H9 (cell line): ENCODE data around the gene FJX1. TPM values are rescaled to one million over a fixed set of nuclear protein-coding genes. Genes with fewer than 3 reads are reported as not detected.
A peak's percentile ranks its signal among the peaks of the same experiment; 100 is the strongest.

Source experiments
- DNase-seq: peaks from one replicate; pipeline ENCODE4 v3.0.0-alpha.2; 2017
- H2AFZ ChIP-seq: one replicate; pipeline ENCODE4 v1.6.1; 2013; ENCODE audit warnings: mild to moderate bottlenecking, low read length, control low read depth, moderate library complexity
- H2AK5ac ChIP-seq: 2 replicates; pipeline ENCODE4 v1.6.1; 2013; ENCODE audit warnings: low read length, control low read depth, mixed read lengths; ENCODE audit not compliant: insufficient read length
- H2BK120ac ChIP-seq: one replicate; pipeline ENCODE4 v1.6.1; 2013; ENCODE audit warnings: low read depth, mild to moderate bottlenecking, low read length, control low read depth, inconsistent platforms; ENCODE audit not compliant: poor library complexity, severe bottlenecking
- H2BK12ac ChIP-seq: 2 replicates; pipeline ENCODE4 v1.6.1; 2013; ENCODE audit warnings: low read length, control low read depth, mixed read lengths, low read depth; ENCODE audit not compliant: insufficient read length
- H2BK15ac ChIP-seq: 2 replicates; pipeline ENCODE4 v1.6.1; 2013; ENCODE audit warnings: low read depth, low read length, control low read depth
- H2BK20ac ChIP-seq: one replicate; pipeline ENCODE4 v1.6.1; 2013; ENCODE audit warnings: low read depth, mild to moderate bottlenecking, low read length, control low read depth, inconsistent platforms; ENCODE audit not compliant: poor library complexity, severe bottlenecking
- H2BK5ac ChIP-seq: 2 replicates; pipeline ENCODE4 v1.6.1; 2013; ENCODE audit warnings: low read length, control low read depth, mixed read lengths; ENCODE audit not compliant: insufficient read length
- H3K14ac ChIP-seq: 2 replicates; pipeline ENCODE4 v1.6.1; 2013; ENCODE audit warnings: low read length, control low read depth; ENCODE audit not compliant: insufficient read depth
- H3K18ac ChIP-seq: 2 replicates; pipeline ENCODE4 v1.6.1; 2013; ENCODE audit warnings: low read depth, mild to moderate bottlenecking, mixed read lengths, low read length, control low read depth; ENCODE audit not compliant: insufficient read length
- H3K23ac ChIP-seq: 2 replicates; pipeline ENCODE4 v1.6.1; 2013; ENCODE audit warnings: low read length, control low read depth, mixed read lengths, low read depth; ENCODE audit not compliant: insufficient read length
- H3K23me2 ChIP-seq: 2 replicates; pipeline ENCODE4 v1.6.1; 2013; ENCODE audit warnings: low read depth, mild to moderate bottlenecking, mixed read lengths, low read length, control low read depth; ENCODE audit not compliant: insufficient read length, poor library complexity, severe bottlenecking
- H3K27ac ChIP-seq: 2 replicates; pipeline ENCODE4 v1.5.1; 2013; ENCODE audit warnings: low read length, control low read depth, mixed read lengths, low read depth; ENCODE audit not compliant: insufficient read length
- H3K27me3 ChIP-seq: 2 replicates; pipeline ENCODE4 v1.6.1; 2013; ENCODE audit warnings: low read length, control low read depth, inconsistent platforms; ENCODE audit not compliant: insufficient read depth
- H3K4ac ChIP-seq: 2 replicates; pipeline ENCODE4 v1.6.1; 2013; ENCODE audit warnings: low read depth, mild to moderate bottlenecking, control low read depth, inconsistent platforms, low read length, moderate library complexity
- H3K4me1 ChIP-seq: 2 replicates; pipeline ENCODE4 v1.6.1; 2013; ENCODE audit warnings: low read length, control low read depth, inconsistent platforms; ENCODE audit not compliant: insufficient read depth
- H3K4me2 ChIP-seq: 2 replicates; pipeline ENCODE4 v1.6.1; 2013; ENCODE audit warnings: low read length, control low read depth, mixed read lengths; ENCODE audit not compliant: insufficient read length, insufficient read depth
- H3K56ac ChIP-seq: 2 replicates; pipeline ENCODE4 v1.6.1; 2013; ENCODE audit warnings: low read depth, mild to moderate bottlenecking, mixed read lengths, low read length, control low read depth; ENCODE audit not compliant: insufficient read length
- H3K79me1 ChIP-seq: 2 replicates; pipeline ENCODE4 v1.6.1; 2013; ENCODE audit warnings: low read depth, mild to moderate bottlenecking, moderate library complexity, low read length, control low read depth, inconsistent platforms; ENCODE audit not compliant: insufficient read depth, poor library complexity, severe bottlenecking
- H3K79me2 ChIP-seq: 2 replicates; pipeline ENCODE4 v1.6.1; 2013; ENCODE audit warnings: low read length, control low read depth, inconsistent platforms; ENCODE audit not compliant: insufficient read depth
- H3K9ac ChIP-seq: 2 replicates; pipeline ENCODE4 v1.6.1; 2013; ENCODE audit warnings: low read length, control low read depth, mixed read lengths; ENCODE audit not compliant: insufficient read length; ENCODE audit errors: extremely low read depth
- H3K9me3 ChIP-seq: one replicate; pipeline ENCODE4 v1.6.1; 2013; ENCODE audit warnings: low read depth, low read length, inconsistent platforms; ENCODE audit not compliant: control insufficient read depth
- H3T11ph ChIP-seq: one replicate; pipeline ENCODE4 v1.6.1; 2013; ENCODE audit warnings: mild to moderate bottlenecking, low read length, control low read depth, inconsistent platforms
- H4K20me1 ChIP-seq: one replicate; pipeline ENCODE4 v1.6.1; 2013; ENCODE audit not compliant: control insufficient read depth, insufficient read length, insufficient read depth
- H4K5ac ChIP-seq: 2 replicates; pipeline ENCODE4 v1.6.1; 2013; ENCODE audit warnings: low read depth, mild to moderate bottlenecking, mixed read lengths, low read length, control low read depth; ENCODE audit not compliant: insufficient read length
- H4K8ac ChIP-seq: replicated peaks from 2 replicates; pipeline ENCODE4 v1.6.1; 2013; ENCODE audit warnings: low read length, control low read depth, mixed read lengths, low read depth; ENCODE audit not compliant: insufficient read length
- H4K91ac ChIP-seq: 2 replicates; pipeline ENCODE4 v1.6.1; 2013; ENCODE audit warnings: low read depth, mild to moderate bottlenecking, moderate library complexity, mixed read lengths, low read length, control low read depth; ENCODE audit not compliant: insufficient read length
- H3K27ac Mint-ChIP-seq, 3 experiments: 2 replicates in 2 of 3; 3 replicates in 1 of 3; pipeline ENCODE4 v1.8.0; 2020 to 2021; ENCODE audit warnings: mixed read lengths in 3 of 3, mild to moderate bottlenecking in 1 of 3, moderate library complexity in 1 of 3
- H3K27me3 Mint-ChIP-seq: 2 replicates; pipeline ENCODE4 v1.8.0; 2021; ENCODE audit warnings: low read depth, mild to moderate bottlenecking, moderate library complexity, mixed read lengths
- H3K36me3 Mint-ChIP-seq, 3 experiments: 2 replicates in 2 of 3; 3 replicates in 1 of 3; pipeline ENCODE4 v1.8.0; 2020 to 2021; ENCODE audit warnings: low read depth in 3 of 3, mixed read lengths in 3 of 3; ENCODE audit not compliant: insufficient read depth in 1 of 3
- H3K4me1 Mint-ChIP-seq, 2 experiments: 2 replicates each; pipeline ENCODE4 v1.8.0; 2020; ENCODE audit warnings: mixed read lengths in 2 of 2
- H3K4me3 Mint-ChIP-seq, 2 experiments: 2 replicates in 1 of 2; 3 replicates in 1 of 2; pipeline ENCODE4 v1.8.0; 2020 to 2021; ENCODE audit warnings: mild to moderate bottlenecking in 2 of 2, mixed read lengths in 2 of 2, moderate library complexity in 1 of 2
- H3K9me3 Mint-ChIP-seq, 2 experiments: 2 replicates in 1 of 2; 3 replicates in 1 of 2; pipeline ENCODE4 v1.8.0; 2020; ENCODE audit warnings: mild to moderate bottlenecking in 2 of 2, mixed read lengths in 2 of 2, moderate library complexity in 1 of 2
- WGBS: extraction: QIAGEN DNeasy Blood & Tissue Kit; methylation state at CpG from one replicate; pipeline ENCODE4 v1.1.7; 2013; ENCODE audit warnings: missing lambda C conversion rate, low lambda C conversion rate, mixed read lengths; ENCODE audit not compliant: insufficient read length; ENCODE audit errors: extremely low coverage; 5-methylcytosine and 5-hydroxymethylcytosine counted together
- total RNA-seq: library from RNA; stranded (reverse); gene quantifications from 2 replicates; pipeline ENCODE4 v1.2.1, GENCODE V29; 2021
- TF ChIP-seq, protein P1 (sequence below): fragments of 200-600 bp; sonication (generic); conservative IDR thresholded peaks from 3 replicates; pipeline ENCODE4 v1.8.0; 2021; ENCODE audit warnings: antibody characterized with exemption, mild to moderate bottlenecking

Gene FJX1
- total RNA-seq, 1 experiment from 2014 or later = 11.5 TPM

DNA sequence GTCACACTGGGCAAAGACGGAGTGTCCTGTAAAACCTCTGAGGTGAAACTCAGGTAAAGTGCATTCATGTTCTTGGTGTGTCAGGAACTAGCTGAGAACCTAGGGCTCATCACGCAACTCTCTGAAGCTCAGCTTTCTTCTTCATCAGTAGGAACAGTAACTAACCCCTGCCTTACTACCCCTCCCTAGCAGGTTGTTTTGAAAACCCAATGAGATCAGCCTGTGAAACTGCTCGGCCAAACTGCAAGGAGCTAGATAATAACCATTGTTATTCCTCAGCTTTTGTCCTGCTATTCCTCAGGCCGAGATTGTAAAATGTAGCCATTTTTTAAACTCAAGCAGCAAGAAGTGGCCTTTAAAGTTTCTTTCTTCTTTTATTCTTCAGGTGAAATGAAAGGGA, 9.8 kb upstream of the FJX1 start:
- H3T11ph ChIP-seq = no peak overlapping the region
- no peaks in the 10 kb centered on the region for H3K79me2 ChIP-seq
- DNase-seq = no peak
- Mint-ChIP-seq H3K9me3 (no peaks in the 10 kb centered on the region), H3K4me1 (peaks cover 23 to 39% of the 10 kb centered on the region in 2 experiments), H3K4me3 (no peak overlapping the region), H3K27ac (0 out of 7 replicates have a peak overlapping the region, but pooled peaks of 1 of the 3 experiments have one; percentile 43), H3K36me3 (no peaks in the 10 kb centered on the region), H3K27me3 (peaks cover 37% of the 10 kb centered on the region)
- H2BK20ac ChIP-seq = no peak overlapping the region
- no peak overlapping the region for H2BK5ac ChIP-seq
- H3K14ac ChIP-seq = no peak overlapping the region
- H3K79me1 ChIP-seq = no peaks in the 10 kb centered on the region
- no peak overlapping the region for H3K27ac ChIP-seq
- no peak overlapping the region for H2AK5ac ChIP-seq
- H3K4ac ChIP-seq = no peak overlapping the region
- no peak overlapping the region for H3K56ac ChIP-seq
- no peak overlapping the region for H2BK15ac ChIP-seq
- H3K23me2 ChIP-seq = no peaks in the 10 kb centered on the region
- H4K20me1 ChIP-seq = no peaks in the 10 kb centered on the region
- no peak overlapping the region for H4K8ac ChIP-seq
- TF ChIP-seq, protein P1, sequence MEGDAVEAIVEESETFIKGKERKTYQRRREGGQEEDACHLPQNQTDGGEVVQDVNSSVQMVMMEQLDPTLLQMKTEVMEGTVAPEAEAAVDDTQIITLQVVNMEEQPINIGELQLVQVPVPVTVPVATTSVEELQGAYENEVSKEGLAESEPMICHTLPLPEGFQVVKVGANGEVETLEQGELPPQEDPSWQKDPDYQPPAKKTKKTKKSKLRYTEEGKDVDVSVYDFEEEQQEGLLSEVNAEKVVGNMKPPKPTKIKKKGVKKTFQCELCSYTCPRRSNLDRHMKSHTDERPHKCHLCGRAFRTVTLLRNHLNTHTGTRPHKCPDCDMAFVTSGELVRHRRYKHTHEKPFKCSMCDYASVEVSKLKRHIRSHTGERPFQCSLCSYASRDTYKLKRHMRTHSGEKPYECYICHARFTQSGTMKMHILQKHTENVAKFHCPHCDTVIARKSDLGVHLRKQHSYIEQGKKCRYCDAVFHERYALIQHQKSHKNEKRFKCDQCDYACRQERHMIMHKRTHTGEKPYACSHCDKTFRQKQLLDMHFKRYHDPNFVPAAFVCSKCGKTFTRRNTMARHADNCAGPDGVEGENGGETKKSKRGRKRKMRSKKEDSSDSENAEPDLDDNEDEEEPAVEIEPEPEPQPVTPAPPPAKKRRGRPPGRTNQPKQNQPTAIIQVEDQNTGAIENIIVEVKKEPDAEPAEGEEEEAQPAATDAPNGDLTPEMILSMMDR = no peak
- no peaks in the 10 kb centered on the region for H3K27me3 ChIP-seq
- H2BK12ac ChIP-seq = no peak overlapping the region
- H2BK120ac ChIP-seq = no peak overlapping the region
- H2AFZ ChIP-seq = no peak overlapping the region
- no peak overlapping the region for H3K4me2 ChIP-seq
- no peak overlapping the region for H4K5ac ChIP-seq
- H3K4me1 ChIP-seq = no peaks in the 10 kb centered on the region
- no peak overlapping the region for H3K23ac ChIP-seq
- H3K9me3 ChIP-seq = no peaks in the 10 kb centered on the region
- H3K9ac ChIP-seq = no peak overlapping the region
- WGBS = no CpG with 5 or more reads among the region's 4 CpGs
- H3K18ac ChIP-seq = no peak overlapping the region
- no peak overlapping the region for H4K91ac ChIP-seq
